ENCODE results near the gene SRSF8.

Gene SRSF8

DNA sequence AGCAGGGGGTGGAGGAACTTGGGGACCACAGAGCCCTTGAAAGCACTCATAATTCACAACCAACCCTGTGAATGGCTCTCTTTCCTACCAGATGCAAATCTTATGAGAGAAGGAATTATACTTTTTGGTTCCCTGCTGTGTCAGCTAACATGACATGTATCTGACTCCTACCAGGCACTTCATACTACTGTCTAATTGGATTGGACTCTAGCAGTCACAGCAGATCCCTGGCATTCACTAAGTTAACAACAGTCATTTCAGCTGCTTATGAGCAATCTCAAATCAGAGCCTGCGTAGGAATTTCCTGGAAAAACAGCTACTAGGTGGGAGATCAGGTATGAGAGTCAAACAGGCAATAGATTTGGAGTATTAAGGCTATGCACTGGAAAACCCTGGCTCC is 11.8 kb downstream of the SRSF8 start:
- H3K4me3 ChIP-seq = no peak overlapping the region
- H3K27ac ChIP-seq = peak overlapping the region; percentile 73 to 81
- TF ChIP-seq, protein P1, sequence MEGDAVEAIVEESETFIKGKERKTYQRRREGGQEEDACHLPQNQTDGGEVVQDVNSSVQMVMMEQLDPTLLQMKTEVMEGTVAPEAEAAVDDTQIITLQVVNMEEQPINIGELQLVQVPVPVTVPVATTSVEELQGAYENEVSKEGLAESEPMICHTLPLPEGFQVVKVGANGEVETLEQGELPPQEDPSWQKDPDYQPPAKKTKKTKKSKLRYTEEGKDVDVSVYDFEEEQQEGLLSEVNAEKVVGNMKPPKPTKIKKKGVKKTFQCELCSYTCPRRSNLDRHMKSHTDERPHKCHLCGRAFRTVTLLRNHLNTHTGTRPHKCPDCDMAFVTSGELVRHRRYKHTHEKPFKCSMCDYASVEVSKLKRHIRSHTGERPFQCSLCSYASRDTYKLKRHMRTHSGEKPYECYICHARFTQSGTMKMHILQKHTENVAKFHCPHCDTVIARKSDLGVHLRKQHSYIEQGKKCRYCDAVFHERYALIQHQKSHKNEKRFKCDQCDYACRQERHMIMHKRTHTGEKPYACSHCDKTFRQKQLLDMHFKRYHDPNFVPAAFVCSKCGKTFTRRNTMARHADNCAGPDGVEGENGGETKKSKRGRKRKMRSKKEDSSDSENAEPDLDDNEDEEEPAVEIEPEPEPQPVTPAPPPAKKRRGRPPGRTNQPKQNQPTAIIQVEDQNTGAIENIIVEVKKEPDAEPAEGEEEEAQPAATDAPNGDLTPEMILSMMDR (IDR thresholded peaks at IDR 0.05) = no peak
- no peaks in the 10 kb centered on the region for H3K27me3 ChIP-seq
- intact Hi-C loops (cut with DNase I; ENCODE audit: low total_unique reads) = loop anchor here (5.0 to 10.0 kb wide), 2 partner anchors 69 to 686 kb away; no protein-coding TSS in a partner anchor
- H3K9me3 ChIP-seq = no peaks in the 10 kb centered on the region
- peaks cover 7 to 97% (median 64%) of the 10 kb centered on the region in 4 donors for H3K4me1 ChIP-seq
- no peaks in the 10 kb centered on the region for H3K36me3 ChIP-seq
- no peak for DNase-seq

DNA sequence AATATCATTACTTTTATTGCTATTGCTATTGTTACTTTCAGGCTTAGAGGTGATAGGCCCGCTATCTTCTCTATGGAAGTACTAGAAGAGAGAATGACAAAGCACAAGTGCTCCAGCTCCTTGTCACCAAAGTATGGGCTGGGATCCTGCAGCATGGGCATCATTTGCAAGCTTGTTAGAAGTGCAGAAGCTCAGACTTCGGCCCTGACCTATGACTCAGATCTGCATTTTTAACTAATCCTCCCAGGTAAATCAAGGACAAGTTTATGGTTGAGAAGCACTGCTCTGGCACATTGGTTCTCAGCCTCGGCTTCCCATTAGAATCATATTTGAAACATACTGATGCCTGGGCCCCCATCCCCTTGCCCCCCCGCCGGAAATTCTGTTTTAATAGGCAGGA is 14.3 kb downstream of the SRSF8 start:
- TF ChIP-seq, protein P1 (IDR thresholded peaks at IDR 0.05) = no peak
- Histone ChIP-seq H3K36me3 (no peaks in the 10 kb centered on the region), H3K9me3 (no peaks in the 10 kb centered on the region), H3K4me3 (no peak overlapping the region), H3K27me3 (no peaks in the 10 kb centered on the region), H3K4me1 (peaks cover 7 to 72% (median 44%) of the 10 kb centered on the region in 4 donors), H3K27ac (peak overlapping the region; percentile 73 to 81)
- DNase-seq = no peak
- intact Hi-C loops (cut with DNase I; ENCODE audit: low total_unique reads) = no loop called here

DNA sequence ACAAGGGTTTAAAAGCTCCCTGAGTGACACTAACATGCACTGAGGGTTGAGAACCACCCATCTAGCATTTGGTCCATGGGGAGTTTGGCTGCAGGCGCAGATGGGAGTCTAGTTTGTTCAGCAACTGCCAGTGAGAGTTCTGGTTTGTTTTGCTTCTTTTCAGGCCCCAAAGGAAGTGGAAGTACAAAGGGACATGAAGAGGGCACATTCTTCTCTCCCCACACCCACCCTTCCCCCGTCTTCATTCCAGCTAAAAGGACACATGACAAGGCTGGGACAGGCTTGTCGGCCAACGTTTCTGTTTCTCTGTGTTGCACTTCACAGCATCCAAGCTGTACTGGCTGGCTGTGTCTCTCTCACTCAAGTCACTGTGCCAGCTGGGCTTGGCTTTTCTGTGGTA is 14.7 kb downstream of the SRSF8 start:
- Histone ChIP-seq H3K9me3 (no peaks in the 10 kb centered on the region), H3K27me3 (no peaks in the 10 kb centered on the region), H3K4me3 (no peak overlapping the region), H3K27ac (peak overlapping the region; percentile 73 to 81), H3K4me1 (peaks cover 7 to 69% (median 42%) of the 10 kb centered on the region in 4 donors), H3K36me3 (no peaks in the 10 kb centered on the region)
- TF ChIP-seq, protein P1 (IDR thresholded peaks at IDR 0.05) = no peak
- peak; percentile 86 to 96 for DNase-seq
- intact Hi-C loops (cut with DNase I; ENCODE audit: low total_unique reads) = no loop called here

DNA sequence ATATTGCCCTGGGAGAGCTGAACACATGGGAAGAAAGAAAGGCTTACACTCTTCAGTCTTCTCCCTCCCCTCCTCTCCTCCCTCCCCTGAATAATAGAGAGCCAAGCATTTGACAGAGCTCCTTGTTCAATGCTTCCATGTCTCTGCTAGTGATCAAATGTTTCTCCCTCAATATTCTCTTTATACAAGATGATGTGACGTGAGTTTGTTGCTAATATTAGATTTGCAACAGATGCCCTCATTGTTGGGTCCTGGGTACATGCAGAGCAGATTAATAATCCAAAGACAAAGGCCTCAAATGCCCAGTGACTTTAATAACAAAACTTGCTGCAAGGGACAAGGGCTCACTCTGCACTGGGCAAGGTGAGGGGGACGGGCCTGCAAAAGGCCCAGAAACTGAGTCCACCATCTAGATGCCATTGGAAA is 15.9 kb downstream of the SRSF8 start:
- peak overlapping the region; percentile 73 to 81 for H3K27ac ChIP-seq
- intact Hi-C loops (cut with DNase I; ENCODE audit: low total_unique reads) = no loop called here

DNA sequence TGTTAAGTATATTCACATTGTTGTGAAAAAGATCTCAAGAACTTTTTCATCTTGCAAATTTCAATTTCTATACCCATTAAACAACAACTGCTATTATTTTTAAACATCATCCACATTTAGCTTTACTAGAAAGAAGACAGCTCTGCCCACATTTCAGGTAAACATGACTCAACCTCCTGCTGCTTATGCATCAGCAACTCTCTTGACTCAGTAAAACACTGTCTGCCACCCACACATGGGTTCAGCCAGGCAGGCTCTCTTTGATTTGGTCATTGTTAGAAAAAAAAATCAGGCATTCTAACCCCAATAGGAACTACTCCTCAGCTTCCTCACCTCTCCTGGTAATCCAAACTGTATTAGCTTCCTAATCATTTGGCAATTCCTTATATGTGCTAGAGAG is 17.8 kb downstream of the SRSF8 start:
- Histone ChIP-seq H3K9me3 (no peaks in the 10 kb centered on the region), H3K4me1 (peaks cover 7 to 49% (median 33%) of the 10 kb centered on the region in 4 donors), H3K36me3 (no peaks in the 10 kb centered on the region), H3K27me3 (no peaks in the 10 kb centered on the region), H3K27ac (peak overlapping the region; percentile 9 to 81), H3K4me3 (no peak overlapping the region)
- intact Hi-C loops (cut with DNase I; ENCODE audit: low total_unique reads) = no loop called here
- TF ChIP-seq, protein P1 (IDR thresholded peaks at IDR 0.05) = no peak
- DNase-seq = no peak

More for the DNA sequence above, 15.9 kb downstream of the SRSF8 start:
- TF ChIP-seq, protein P1 (IDR thresholded peaks at IDR 0.05) = no peak
- H3K4me1 ChIP-seq = peaks cover 7 to 58% (median 32%) of the 10 kb centered on the region in 4 donors
- DNase-seq = no peak
- no peaks in the 10 kb centered on the region for H3K36me3 ChIP-seq
- no peaks in the 10 kb centered on the region for H3K27me3 ChIP-seq
- H3K4me3 ChIP-seq = no peak overlapping the region
- H3K9me3 ChIP-seq = no peaks in the 10 kb centered on the region

Data from tibial artery (tissue), 4 donors.